ENCODE measurements around the gene TEX101.

The TEX101 gene

GRCh38 chr19:43423779-43424178 lies 9.1 kb downstream of the TEX101 start (continued):
- TF ChIP-seq REST (tag by site-specific recombination; IDR thresholded peaks at IDR 0.05) (peak; percentile 53; the same call in 1 of the 2 replicates), ZFP69B (tag by site-specific recombination; IDR thresholded peaks at IDR 0.05) (no peak), HOXC10 (CRISPR knock-in tag; IDR thresholded peaks at IDR 0.05) (no peak), ZNF707 (tag by site-specific recombination; IDR thresholded peaks at IDR 0.05) (no peak), ZBTB8A (tag by site-specific recombination; IDR thresholded peaks at IDR 0.05) (peak; percentile 53; the same call in 1 of the 2 replicates), MEIS1 (CRISPR knock-in tag; IDR thresholded peaks at IDR 0.05; ENCODE audit: borderline replicate concordance) (no peak), ZNF544 (tag by site-specific recombination; IDR thresholded peaks at IDR 0.05) (no peak), YY1 (tag by site-specific recombination; IDR thresholded peaks at IDR 0.05) (no peak), PRDM10 (tag by site-specific recombination; IDR thresholded peaks at IDR 0.05) (no peak), ZNF558 (tag by site-specific recombination; IDR thresholded peaks at IDR 0.05) (peak; percentile 36; the same call in 1 of the 2 replicates), ZNF791 (tag by site-specific recombination; IDR thresholded peaks at IDR 0.05) (no peak), ZNF132 (tag by site-specific recombination; IDR thresholded peaks at IDR 0.05; ENCODE audit: borderline replicate concordance) (no peak), ZNF426 (tag by site-specific recombination; IDR thresholded peaks at IDR 0.05) (no peak), HOXA7 (CRISPR knock-in tag; IDR thresholded peaks at IDR 0.05; ENCODE audit: borderline replicate concordance) (no peak), OVOL3 (tag by site-specific recombination; IDR thresholded peaks at IDR 0.05) (no peak), ZNF660 (tag by site-specific recombination; IDR thresholded peaks at IDR 0.05) (no peak), ZEB2 (tag by site-specific recombination; IDR thresholded peaks at IDR 0.05) (no peak), ZFP3 (tag by site-specific recombination; IDR thresholded peaks at IDR 0.05; ENCODE audit: low read depth) (no peak), ZNF792 (tag by site-specific recombination; IDR thresholded peaks at IDR 0.05) (no peak), ZIC2 (tag by site-specific recombination; IDR thresholded peaks at IDR 0.05) (no peak), GLIS1 (tag by site-specific recombination; IDR thresholded peaks at IDR 0.05) (no peak), ZNF26 (tag by site-specific recombination; IDR thresholded peaks at IDR 0.05) (no peak), PRDM2 (tag by site-specific recombination; IDR thresholded peaks at IDR 0.05; ENCODE audit: borderline replicate concordance) (no peak), ZNF76 (tag by site-specific recombination; IDR thresholded peaks at IDR 0.05; ENCODE audit: borderline replicate concordance, low read depth) (no peak), ZNF16 (tag by site-specific recombination; IDR thresholded peaks at IDR 0.05; ENCODE audit: low read depth) (no peak), SETDB1 (IDR thresholded peaks at IDR 0.05; ENCODE audit: insufficient read length, low read length) (no peak)

Data from HEK293 (cell line).